Mucosa of descending colon (tissue), 3 donors: ENCODE measurements around the gene COL18A1. TPM values are rescaled to one million over a fixed set of nuclear protein-coding genes. Genes with fewer than 3 reads are reported as not detected.

Experiments used
- ATAC-seq: fragments of 200-7000 bp; cut with Tn5 transposase; one replicate; pipeline ENCODE4 v1.9.1; 2020; ENCODE audit warnings: mild to moderate bottlenecking, moderate library complexity
- DNase-seq, 3 donors: peaks; one replicate each; pipeline ENCODE4 v3.0.0-alpha.2; 2020
- H3K36me3 ChIP-seq: fragments of 200-600 bp; one replicate; pipeline ENCODE4 v1.8.0; 2021; ENCODE audit warnings: low read depth, mild to moderate bottlenecking
- H3K4me1 ChIP-seq: fragments of 200-600 bp; one replicate; pipeline ENCODE4 v1.8.0; 2021; ENCODE audit warnings: low read depth, mild to moderate bottlenecking
- H3K4me3 ChIP-seq: fragments of 200-600 bp; one replicate; pipeline ENCODE4 v1.8.0; 2021; ENCODE audit warnings: mild to moderate bottlenecking
- H3K9me3 ChIP-seq: fragments of 200-600 bp; one replicate; pipeline ENCODE4 v1.8.0; 2021; ENCODE audit warnings: mild to moderate bottlenecking
- intact Hi-C, 2 donors: fragments of 100-400 bp; cut with DNase I in 1 of 2; cut with micrococcal nuclease in 1 of 2; formaldehyde crosslinking; loops; one replicate each; pipeline versions ENCODE4 v1.11.0 to v1.11.1; 2022; cut with DNase I, micrococcal nuclease
- total RNA-seq, 3 donors: library from RNA; stranded (reverse); fragmentation: NEBNext Ultra II Directional in 2 of 3; extraction: Animal tissue kit (Norgen Biotek cat#: 25700) in 2 of 3; gene quantifications; one replicate each; pipeline versions ENCODE4 v1.2.1 to v1.2.4, GENCODE V29; 2021 to 2023
- TF ChIP-seq, protein P1 (sequence below): fragments of 200-600 bp; IDR thresholded peaks from one replicate; pipeline ENCODE4 v1.8.0; 2022; ENCODE audit warnings: antibody characterized with exemption, mild to moderate bottlenecking
- donor health status: DM: no; HTN: no; CAD: no; lungs with moderate emphysema.
- donor health status: DM: no; HTN: no; CAD: no.
- donor health status: DM: no; HTN: yes; CAD: no.

Gene COL18A1
- total RNA-seq, 3 donors from 2014 or later: 4.6 to 46.9 (median 21.3) TPM

DNA sequence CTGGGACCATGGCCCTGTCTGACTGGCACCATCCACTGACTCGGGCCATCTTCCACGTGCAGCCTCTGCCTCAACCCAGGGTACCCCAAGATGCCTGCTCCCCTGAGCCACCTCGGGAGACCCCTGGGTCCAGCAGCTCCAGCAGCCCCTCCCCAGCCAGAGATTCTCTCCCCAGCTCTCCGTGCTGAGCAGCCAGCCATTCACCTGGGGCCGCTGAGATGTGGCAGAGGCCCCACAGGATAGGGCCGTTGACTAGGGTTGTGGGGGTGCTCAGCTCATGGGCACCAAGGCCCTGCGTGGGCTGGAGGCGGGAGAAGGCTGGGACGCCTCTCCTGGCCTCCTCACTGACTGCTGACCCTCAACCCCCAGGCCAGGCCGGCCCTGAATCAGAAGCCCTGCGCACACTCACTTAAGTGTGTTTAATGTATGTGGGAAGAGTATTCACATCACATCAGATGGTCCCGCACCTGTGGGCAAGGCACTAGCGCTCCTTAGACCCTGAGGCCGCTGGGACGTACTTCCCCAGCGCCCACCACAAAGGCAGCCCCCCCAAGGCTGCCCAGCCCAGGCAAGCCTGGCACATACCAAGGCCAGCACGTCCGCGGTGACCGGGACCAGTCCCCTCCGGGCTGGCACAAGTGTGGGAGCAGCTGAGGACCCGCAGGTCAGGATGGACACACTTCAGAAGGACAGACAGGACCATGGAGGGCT lies 109.5 kb downstream of the COL18A1 start:
- Histone ChIP-seq H3K4me3 (no peak overlapping the region), H3K36me3 (no peaks in the 10 kb centered on the region), H3K9me3 (peaks cover 12% of the 10 kb centered on the region), H3K4me1 (peaks cover 14% of the 10 kb centered on the region)
- intact Hi-C loops: no loop called here
- ATAC-seq: no peak
- peak in 2 of 3 donors; percentile 23 to 42 for DNase-seq
- TF ChIP-seq, protein P1, sequence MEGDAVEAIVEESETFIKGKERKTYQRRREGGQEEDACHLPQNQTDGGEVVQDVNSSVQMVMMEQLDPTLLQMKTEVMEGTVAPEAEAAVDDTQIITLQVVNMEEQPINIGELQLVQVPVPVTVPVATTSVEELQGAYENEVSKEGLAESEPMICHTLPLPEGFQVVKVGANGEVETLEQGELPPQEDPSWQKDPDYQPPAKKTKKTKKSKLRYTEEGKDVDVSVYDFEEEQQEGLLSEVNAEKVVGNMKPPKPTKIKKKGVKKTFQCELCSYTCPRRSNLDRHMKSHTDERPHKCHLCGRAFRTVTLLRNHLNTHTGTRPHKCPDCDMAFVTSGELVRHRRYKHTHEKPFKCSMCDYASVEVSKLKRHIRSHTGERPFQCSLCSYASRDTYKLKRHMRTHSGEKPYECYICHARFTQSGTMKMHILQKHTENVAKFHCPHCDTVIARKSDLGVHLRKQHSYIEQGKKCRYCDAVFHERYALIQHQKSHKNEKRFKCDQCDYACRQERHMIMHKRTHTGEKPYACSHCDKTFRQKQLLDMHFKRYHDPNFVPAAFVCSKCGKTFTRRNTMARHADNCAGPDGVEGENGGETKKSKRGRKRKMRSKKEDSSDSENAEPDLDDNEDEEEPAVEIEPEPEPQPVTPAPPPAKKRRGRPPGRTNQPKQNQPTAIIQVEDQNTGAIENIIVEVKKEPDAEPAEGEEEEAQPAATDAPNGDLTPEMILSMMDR: no peak

DNA sequence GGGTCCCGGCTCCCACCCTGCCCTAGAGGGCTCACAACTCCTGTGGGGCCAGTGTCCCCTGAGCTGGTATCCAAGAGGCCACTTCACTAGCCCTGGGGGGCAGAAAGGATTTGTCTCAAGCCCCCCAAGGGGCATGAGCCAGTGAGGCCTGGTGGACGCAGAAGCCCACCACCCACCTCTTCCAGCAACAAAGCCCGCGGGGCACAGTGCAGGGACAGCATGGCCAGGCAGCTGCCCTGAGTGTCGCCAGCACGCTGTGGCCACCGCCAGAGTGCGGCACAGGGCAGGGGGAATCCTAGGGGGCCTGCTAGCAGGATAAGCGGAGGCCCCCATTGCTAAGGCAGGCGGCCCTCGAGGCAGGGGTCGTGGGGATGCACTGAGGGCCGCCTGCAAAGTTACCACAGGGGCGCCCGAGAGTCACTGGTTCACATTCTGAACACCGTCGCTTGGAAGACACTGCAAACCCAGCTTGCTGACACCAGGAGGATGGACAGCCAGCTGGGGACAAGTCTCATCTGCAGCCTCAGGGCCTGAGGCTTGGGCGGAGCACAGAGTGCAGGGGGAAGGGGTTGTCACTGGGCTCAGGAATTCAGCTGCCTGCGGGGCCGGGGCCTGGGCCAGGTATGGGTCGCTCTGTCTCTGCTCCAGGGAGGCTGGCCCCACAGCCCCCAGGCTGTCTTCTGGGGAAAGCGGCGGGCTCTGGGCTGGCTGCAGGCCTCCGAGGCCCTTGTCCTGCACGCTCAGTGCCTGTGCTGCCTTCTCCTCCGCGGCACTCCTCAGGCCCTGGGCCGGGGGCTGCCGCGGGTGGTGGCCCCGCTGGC lies 110.5 kb downstream of the COL18A1 start:
- no peak for ATAC-seq
- peak in 2 of 3 donors; percentile 24 to 40 for DNase-seq
- H3K9me3 ChIP-seq: peaks cover 20% of the 10 kb centered on the region
- peaks cover 14% of the 10 kb centered on the region for H3K4me1 ChIP-seq
- H3K36me3 ChIP-seq: no peaks in the 10 kb centered on the region
- no peak overlapping the region for H3K4me3 ChIP-seq
- TF ChIP-seq, protein P1: no peak
- intact Hi-C loops: no loop called here

DNA sequence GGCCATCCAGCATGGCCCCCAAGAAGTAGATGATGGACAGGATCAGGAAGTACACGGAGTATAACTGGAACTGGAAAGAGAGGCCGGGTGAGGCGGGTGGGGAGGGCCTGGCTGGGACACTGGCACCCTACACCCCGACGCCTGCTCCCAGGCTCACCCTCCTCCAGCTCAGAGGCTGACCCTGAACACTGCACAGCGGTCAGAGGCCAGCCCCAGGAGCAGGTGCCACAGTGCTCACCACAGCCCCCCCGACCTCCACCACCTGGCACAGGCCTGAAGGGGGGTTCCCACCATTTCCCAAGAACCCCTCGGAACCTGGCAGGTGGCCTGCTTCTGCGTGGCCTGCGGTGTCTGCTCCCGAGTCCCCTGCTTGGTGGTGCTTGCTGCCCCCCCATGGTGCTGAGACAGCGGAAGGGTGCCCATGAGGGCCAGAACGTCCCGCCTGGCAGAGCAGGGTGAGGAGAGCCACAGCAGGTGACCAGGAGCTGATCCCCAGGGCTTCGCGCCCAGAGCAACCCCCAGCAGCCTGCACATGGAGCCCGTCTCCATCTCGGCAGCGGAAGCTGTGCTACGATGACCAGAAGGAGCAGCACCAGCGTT lies 111.2 kb downstream of the COL18A1 start:
- Histone ChIP-seq H3K36me3 (no peaks in the 10 kb centered on the region), H3K4me1 (peaks cover 14% of the 10 kb centered on the region), H3K4me3 (no peak overlapping the region), H3K9me3 (peaks cover 27% of the 10 kb centered on the region)
- ATAC-seq (no peak), DNase-seq (peak in 2 of 3 donors; percentile 20 to 41)
- intact Hi-C loops: no loop called here
- TF ChIP-seq, protein P1: no peak

DNA sequence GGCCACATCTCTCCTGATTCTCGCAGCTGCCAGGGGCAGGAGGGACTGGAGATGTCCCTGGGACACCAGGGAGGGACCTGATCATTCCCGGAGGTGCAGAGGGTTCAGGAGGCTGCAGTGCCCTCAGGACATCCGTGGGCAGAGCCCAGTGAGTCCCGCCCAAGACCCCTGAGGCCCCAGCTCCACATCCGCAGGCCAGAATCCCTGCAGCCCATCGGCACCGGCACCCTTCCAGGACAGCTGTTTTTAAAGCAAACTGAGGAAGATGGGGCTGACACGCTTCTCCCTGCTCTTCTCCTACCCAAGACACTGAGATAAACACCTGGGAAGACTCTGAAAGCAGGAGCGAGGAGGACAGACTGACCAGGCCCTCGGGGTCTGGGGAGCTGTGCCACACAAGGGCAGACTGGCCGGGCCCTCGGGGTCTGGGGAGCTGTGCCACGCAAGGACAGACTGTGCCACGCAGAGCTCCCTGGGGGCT lies 111.7 kb downstream of the COL18A1 start:
- DNase-seq: peak in 2 of 3 donors; percentile 6 to 39
- Histone ChIP-seq H3K4me3 (no peak overlapping the region), H3K4me1 (peaks cover 14% of the 10 kb centered on the region), H3K36me3 (no peaks in the 10 kb centered on the region), H3K9me3 (peaks cover 31% of the 10 kb centered on the region)
- intact Hi-C loops: no loop called here
- TF ChIP-seq, protein P1: no peak
- ATAC-seq: no peak

DNA sequence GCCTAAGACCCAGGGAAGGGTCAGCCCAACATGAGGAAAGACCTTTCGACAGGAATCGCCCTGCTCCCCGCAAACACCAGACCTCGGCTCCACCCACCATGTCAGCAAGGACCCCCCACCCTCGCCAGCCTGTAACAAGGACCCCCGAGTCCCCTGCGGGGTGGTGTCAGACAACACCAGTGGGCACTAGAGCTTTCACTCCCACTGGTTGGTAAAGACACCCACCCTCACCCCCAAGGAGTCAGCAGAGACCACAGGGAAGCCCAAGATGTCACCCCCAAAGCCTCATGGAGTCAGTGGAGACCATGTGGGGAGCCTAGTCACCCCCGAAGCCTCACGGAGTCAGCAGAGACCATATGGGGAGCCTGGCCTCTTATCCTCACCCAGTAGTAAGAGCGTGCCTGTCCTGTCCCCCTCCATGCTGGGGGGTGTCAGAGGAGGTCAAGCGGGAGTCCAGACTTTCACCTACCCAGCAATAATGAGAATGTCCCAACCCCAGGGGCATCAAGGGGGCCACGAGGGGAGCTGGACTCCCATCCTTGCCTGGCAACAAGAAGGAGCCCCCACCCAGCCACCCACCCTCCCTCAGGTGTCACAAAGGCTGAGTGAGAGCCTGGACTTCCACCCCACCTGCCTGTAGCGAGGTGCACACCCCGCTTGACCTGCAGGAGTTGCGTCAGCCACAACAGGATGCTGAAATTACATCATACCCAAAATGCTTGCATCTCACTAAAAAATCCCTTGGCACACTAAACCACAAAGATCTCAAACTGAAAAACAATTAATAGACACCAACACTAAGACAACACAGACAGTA lies 112.5 kb downstream of the COL18A1 start:
- TF ChIP-seq, protein P1: no peak
- no peaks in the 10 kb centered on the region for H3K36me3 ChIP-seq
- H3K4me1 ChIP-seq: peaks cover 14% of the 10 kb centered on the region
- DNase-seq: peak in 2 of 3 donors; percentile 20 to 49
- H3K4me3 ChIP-seq: no peak overlapping the region
- H3K9me3 ChIP-seq: peaks cover 31% of the 10 kb centered on the region
- no peak for ATAC-seq
- intact Hi-C loops: no loop called here
